Skeletal muscle satellite cell (primary cell): Measurements from ENCODE around the gene FA2H.
A peak's percentile ranks its signal among the peaks of the same experiment; 100 is the strongest.
"Not testable (repeated sequence)": the region's sequence is repeated elsewhere in the genome, so short reads cannot be mapped to it uniquely, and the experiment has no call there.

ENCODE experiments used
- H3K27me3 ChIP-seq: 2 replicates; pipeline ENCODE4 v1.7.0; 2013; ENCODE audit warnings: low read length; ENCODE audit not compliant: control insufficient read depth, insufficient read depth
- H3K36me3 ChIP-seq: 2 replicates; pipeline ENCODE4 v1.7.0; 2013; ENCODE audit warnings: mild to moderate bottlenecking, control low read depth, low read length; ENCODE audit not compliant: insufficient read depth
- H3K4me1 ChIP-seq: 2 replicates; pipeline ENCODE4 v1.7.0; 2013; ENCODE audit warnings: low read length; ENCODE audit not compliant: control insufficient read depth, insufficient read depth
- H3K4me2 ChIP-seq: 2 replicates; pipeline ENCODE4 v1.7.0; 2013; ENCODE audit warnings: mild to moderate bottlenecking, low read length
- H3K4me3 ChIP-seq: 2 replicates; pipeline ENCODE4 v1.7.0; 2013; ENCODE audit warnings: low read length
- H3K9ac ChIP-seq: 2 replicates; pipeline ENCODE4 v1.7.0; 2013; ENCODE audit warnings: mild to moderate bottlenecking, low read depth, low read length, moderate library complexity
- H3K9me3 ChIP-seq: replicated peaks from 2 replicates; pipeline ENCODE4 v1.7.0; 2013; ENCODE audit warnings: mild to moderate bottlenecking, control low read depth, low read length

Gene FA2H

GRCh38 chr16:74792225-74792624, 17.6 kb upstream of the FA2H start:
- peaks cover 59% of the 10 kb centered on the region for H3K27me3 ChIP-seq
- no peak overlapping the region for H3K4me3 ChIP-seq
- H3K4me2 ChIP-seq: no peak overlapping the region
- H3K9me3 ChIP-seq: no peaks in the 10 kb centered on the region
- no peak overlapping the region for H3K9ac ChIP-seq
- no peaks in the 10 kb centered on the region for H3K36me3 ChIP-seq
- no peaks in the 10 kb centered on the region for H3K4me1 ChIP-seq

GRCh38 chr16:74791749-74792148, 17.1 kb upstream of the FA2H start:
- not testable (repeated sequence) for H3K9ac ChIP-seq, H3K4me1 ChIP-seq, H3K9me3 ChIP-seq, H3K4me2 ChIP-seq, H3K4me3 ChIP-seq, H3K36me3 ChIP-seq
- H3K27me3 ChIP-seq: peaks cover 59% of the 10 kb centered on the region

- Histone ChIP-seq H3K36me3 (no peaks in the 10 kb centered on the region), H3K4me2 (no peak overlapping the region), H3K9ac (no peak overlapping the region), H3K9me3 (no peaks in the 10 kb centered on the region), H3K4me1 (no peaks in the 10 kb centered on the region), H3K4me3 (no peak overlapping the region), H3K27me3 (peaks cover 49% of the 10 kb centered on the region)
These were observed 13.5 kb upstream of the FA2H start for GRCh38 chr16:74788108-74788507.

GRCh38 chr16:74785031-74785430, 10.4 kb upstream of the FA2H start:
- Histone ChIP-seq H3K27me3 (peaks cover 48% of the 10 kb centered on the region), H3K4me2 (no peak overlapping the region), H3K9me3 (no peaks in the 10 kb centered on the region), H3K4me3 (no peak overlapping the region), H3K4me1 (no peaks in the 10 kb centered on the region), H3K9ac (no peak overlapping the region), H3K36me3 (no peaks in the 10 kb centered on the region)

GRCh38 chr16:74778646-74779045, 4.0 kb upstream of the FA2H start:
- Histone ChIP-seq H3K27me3 (peaks cover 42% of the 10 kb centered on the region), H3K4me1 (peaks cover 8% of the 10 kb centered on the region), H3K4me3 (no peak overlapping the region), H3K9ac (no peak overlapping the region), H3K36me3 (no peaks in the 10 kb centered on the region), H3K4me2 (no peak overlapping the region), H3K9me3 (no peaks in the 10 kb centered on the region)

- Histone ChIP-seq H3K36me3 (no peaks in the 10 kb centered on the region), H3K9me3 (no peaks in the 10 kb centered on the region), H3K27me3 (peaks cover 59% of the 10 kb centered on the region), H3K4me2 (no peak overlapping the region), H3K4me1 (peaks cover 8% of the 10 kb centered on the region), H3K4me3 (no peak overlapping the region), H3K9ac (no peak overlapping the region)
These were observed 2.3 kb upstream of the FA2H start for GRCh38 chr16:74776926-74777325.

GRCh38 chr16:74775255-74775654, 635 bp upstream of the FA2H start:
- Histone ChIP-seq H3K36me3 (no peaks in the 10 kb centered on the region), H3K27me3 (peaks cover 62% of the 10 kb centered on the region), H3K9ac (no peak overlapping the region), H3K9me3 (no peaks in the 10 kb centered on the region), H3K4me3 (no peak overlapping the region), H3K4me2 (peak overlapping the region; percentile 71), H3K4me1 (peaks cover 8% of the 10 kb centered on the region)

GRCh38 chr16:74773446-74774222, 986 bp downstream of the FA2H start:
- H3K9ac ChIP-seq: no peak overlapping the region
- no peaks in the 10 kb centered on the region for H3K36me3 ChIP-seq
- H3K9me3 ChIP-seq: no peaks in the 10 kb centered on the region
- peaks cover 64% of the 10 kb centered on the region for H3K27me3 ChIP-seq
- H3K4me2 ChIP-seq: no peak overlapping the region
- peaks cover 8% of the 10 kb centered on the region for H3K4me1 ChIP-seq
- no peak overlapping the region for H3K4me3 ChIP-seq

GRCh38 chr16:74771656-74772315, 2.8 kb downstream of the FA2H start:
- Histone ChIP-seq H3K4me3 (no peak overlapping the region), H3K9ac (no peak overlapping the region), H3K4me2 (no peak overlapping the region), H3K9me3 (no peaks in the 10 kb centered on the region), H3K27me3 (peaks cover 78% of the 10 kb centered on the region), H3K4me1 (peaks cover 8% of the 10 kb centered on the region), H3K36me3 (no peaks in the 10 kb centered on the region)

- Histone ChIP-seq H3K4me2 (no peak overlapping the region), H3K27me3 (peaks cover 84% of the 10 kb centered on the region)
These were observed 3.6 kb downstream of the FA2H start for GRCh38 chr16:74770831-74771526.

GRCh38 chr16:74769586-74770190, 4.9 kb downstream of the FA2H start:
- Histone ChIP-seq H3K4me1 (peaks cover 5% of the 10 kb centered on the region), H3K27me3 (peaks cover 82% of the 10 kb centered on the region), H3K4me2 (no peak overlapping the region), H3K9me3 (no peaks in the 10 kb centered on the region), H3K36me3 (no peaks in the 10 kb centered on the region), H3K9ac (no peak overlapping the region), H3K4me3 (no peak overlapping the region)

More at GRCh38 chr16:74770831-74771526, 3.6 kb downstream of the FA2H start:
- Histone ChIP-seq H3K36me3 (no peaks in the 10 kb centered on the region), H3K4me1 (peaks cover 8% of the 10 kb centered on the region), H3K9ac (no peak overlapping the region), H3K9me3 (no peaks in the 10 kb centered on the region), H3K4me3 (no peak overlapping the region)
